K562 (cell line): ENCODE results near the gene PNPLA1. TPM values are rescaled to one million over a fixed set of nuclear protein-coding genes. Genes with fewer than 3 reads are reported as not detected.

Experiments used
- ARID2 ChIP-seq: fragments of 450-650 bp; IDR thresholded peaks from 2 replicates; pipeline ENCODE4 v1.6.1; 2017; ENCODE audit warnings: antibody characterized with exemption, mild to moderate bottlenecking
- CTCF ChIP-seq, 3 experiments: IDR thresholded peaks in 2 of 3; conservative IDR thresholded peaks in 1 of 3; 2 replicates each; pipeline ENCODE4 v1.5.1; 2011 to 2012; ENCODE audit warnings: low read length in 3 of 3, mild to moderate bottlenecking in 3 of 3, control low read depth in 2 of 3, improper control_type of control experiment in 1 of 3, inconsistent platforms in 1 of 3, low read depth in 1 of 3, mixed read lengths in 1 of 3, moderate library complexity in 1 of 3; ENCODE audit not compliant: insufficient read depth in 2 of 3
- DPF2 ChIP-seq: fragments of 450-650 bp; IDR thresholded peaks from 2 replicates; pipeline ENCODE4 v1.6.1; 2016
- MTA3 ChIP-seq: fragments of 450-650 bp; formaldehyde crosslinking; IDR thresholded peaks from 2 replicates; pipeline ENCODE4 v1.6.1; 2017; ENCODE audit warnings: mild to moderate bottlenecking, borderline replicate concordance
- NR2C2 ChIP-seq, 2 experiments: fragments of 200-800 bp in 1 of 2; sonication (Bioruptor generic) in 1 of 2; sonication (generic) in 1 of 2; formaldehyde crosslinking in 1 of 2; IDR thresholded peaks; 2 replicates each; pipeline versions ENCODE4 v1.6.1 to v1.8.0; 2016 to 2022; ENCODE audit warnings: mild to moderate bottlenecking in 1 of 2, missing compliant biosample characterization in 1 of 2, missing genetic modification characterization in 1 of 2, missing genetic modification reagents in 1 of 2
- RBFOX2 ChIP-seq: fragments of 200-400 bp; formaldehyde crosslinking; IDR thresholded peaks from 2 replicates; pipeline ENCODE4 v1.6.1; 2017; ENCODE audit warnings: low read depth, mild to moderate bottlenecking, low read length, moderate library complexity
- SMARCE1 ChIP-seq: fragments of 450-650 bp; IDR thresholded peaks from 2 replicates; pipeline ENCODE4 v1.7.1; 2016; ENCODE audit warnings: mild to moderate bottlenecking
- SUPT5H ChIP-seq: fragments of 450-650 bp; IDR thresholded peaks from 2 replicates; pipeline ENCODE4 v1.6.1; 2016
- TBP ChIP-seq: optimal IDR thresholded peaks from 2 replicates; pipeline ENCODE3; 2011; ENCODE audit warnings: low read depth, low read length, improper control_type of control experiment
- TEAD2 ChIP-seq: fragments of 450-650 bp; IDR thresholded peaks from 2 replicates; pipeline ENCODE4 v1.6.1; 2016; ENCODE audit warnings: missing genetic modification characterization, control low read depth, missing compliant biosample characterization
- TFAP4 ChIP-seq: sonication (generic); formaldehyde crosslinking; IDR thresholded peaks from 2 replicates; pipeline ENCODE4 v1.8.0; 2022; ENCODE audit warnings: missing genetic modification reagents, mild to moderate bottlenecking, moderate library complexity, borderline replicate concordance
- ZNF175 ChIP-seq: fragments of 200-800 bp; sonication (Bioruptor generic); IDR thresholded peaks from 2 replicates; pipeline ENCODE4 v1.6.1; 2016; ENCODE audit warnings: low read depth, mild to moderate bottlenecking, missing genetic modification characterization, missing compliant biosample characterization
- ZNF445 ChIP-seq: fragments of 250-450 bp; sonication (Bioruptor Pico); IDR thresholded peaks from 2 replicates; pipeline ENCODE4 v1.4.0; 2020; ENCODE audit warnings: low read depth, mild to moderate bottlenecking, moderate library complexity
- polyA plus RNA-seq, 8 experiments: library from polyadenylated mRNA; depleted of rRNA in 4 of 8; stranded (reverse) in 5 of 8; unstranded in 3 of 8; fragments of >200 nt; fragmentation: Nextera tagmentation in 2 of 8; fragmentation: Illumina TruSeq in 1 of 8; extraction: Ambion mirVana in 2 of 8; extraction: Trizol in 1 of 8; gene quantifications; 2 replicates each; pipeline versions ENCODE4 v1.2.1 to v1.2.3, GENCODE V29; 2011 to 2014; ENCODE audit warnings: inconsistent platforms in 1 of 8, missing spikeins in 1 of 8
- total RNA-seq, 7 experiments: library from RNA; depleted of rRNA in 6 of 7; stranded (reverse); fragments of >200 nt in 6 of 7; fragmentation: Illumina TruSeq in 2 of 7; extraction: Trizol in 2 of 7; gene quantifications; 2 replicates each; pipeline versions ENCODE4 v1.2.1 to v1.2.3, GENCODE V29; 2011 to 2021; ENCODE audit warnings: low replicate concordance in 1 of 7
- TF ChIP-seq, protein P1 (sequence below): fragments of 450-650 bp; IDR thresholded peaks from 2 replicates; pipeline ENCODE4 v1.6.1; 2014; ENCODE audit warnings: low read depth, mild to moderate bottlenecking, moderate library complexity, borderline replicate concordance
- TF ChIP-seq, protein P2 (sequence below), 2 experiments: fragments of 250-450 bp in 1 of 2; fragments of 450-650 bp in 1 of 2; sonication (Bioruptor Pico) in 1 of 2; IDR thresholded peaks; 2 replicates each; pipeline versions ENCODE4 v1.6.1 to v1.8.0; 2016 to 2021; ENCODE audit warnings: mild to moderate bottlenecking in 2 of 2, moderate library complexity in 2 of 2, missing compliant biosample characterization in 1 of 2, missing genetic modification characterization in 1 of 2
- TF ChIP-seq, protein P3 (sequence below): fragments of 450-650 bp; IDR thresholded peaks from 2 replicates; pipeline ENCODE4 v1.6.1; 2017; ENCODE audit warnings: antibody characterized with exemption

Gene PNPLA1
- total and polyA plus RNA-seq, 9 of the 15 experiments (the other 6 are each of a cell fraction or from before 2014, with no cell fraction given), result 0.04 to 0.27 (median 0.13) TPM; not detected in 2

GRCh38 chr6:36340618-36341454, 71.0 kb downstream of the PNPLA1 start (continued):
- peak; percentile 96 to 99 (median 97) for TF ChIP-seq CTCF (IDR thresholded peaks at IDR 0.05 in 2 of 3, conservative IDR thresholded peaks at IDR 0.05 in 1 of 3; ENCODE audit: insufficient read depth in 2 of 3, low read depth in 1 of 3, low read length in 3 of 3)
- 0 out of 2 replicates have a peak, but pooled peaks have one; percentile 19 for TF ChIP-seq RBFOX2
- 0 out of 2 replicates have a peak, but pooled peaks have one; percentile 15 for TF ChIP-seq DPF2
- TF ChIP-seq TEAD2, result 0 out of 2 replicates have a peak, but pooled peaks have one; percentile 45
- TF ChIP-seq ZNF175 (CRISPR knock-in tag), result peak; percentile 80
- TF ChIP-seq, protein P1, sequence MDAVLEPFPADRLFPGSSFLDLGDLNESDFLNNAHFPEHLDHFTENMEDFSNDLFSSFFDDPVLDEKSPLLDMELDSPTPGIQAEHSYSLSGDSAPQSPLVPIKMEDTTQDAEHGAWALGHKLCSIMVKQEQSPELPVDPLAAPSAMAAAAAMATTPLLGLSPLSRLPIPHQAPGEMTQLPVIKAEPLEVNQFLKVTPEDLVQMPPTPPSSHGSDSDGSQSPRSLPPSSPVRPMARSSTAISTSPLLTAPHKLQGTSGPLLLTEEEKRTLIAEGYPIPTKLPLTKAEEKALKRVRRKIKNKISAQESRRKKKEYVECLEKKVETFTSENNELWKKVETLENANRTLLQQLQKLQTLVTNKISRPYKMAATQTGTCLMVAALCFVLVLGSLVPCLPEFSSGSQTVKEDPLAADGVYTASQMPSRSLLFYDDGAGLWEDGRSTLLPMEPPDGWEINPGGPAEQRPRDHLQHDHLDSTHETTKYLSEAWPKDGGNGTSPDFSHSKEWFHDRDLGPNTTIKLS, result peak; percentile 29; the same call in 1 of the 2 replicates
- no peak for TF ChIP-seq SUPT5H
- TF ChIP-seq SMARCE1, result peak; percentile 42; the same call in 1 of the 2 replicates
- TF ChIP-seq NR2C2 (CRISPR knock-in tag; IDR thresholded peaks at IDR 0.05), result no peak
- TF ChIP-seq NR2C2 (tag; IDR thresholded peaks at IDR 0.05), result peak; percentile 64
- TF ChIP-seq, protein P2, sequence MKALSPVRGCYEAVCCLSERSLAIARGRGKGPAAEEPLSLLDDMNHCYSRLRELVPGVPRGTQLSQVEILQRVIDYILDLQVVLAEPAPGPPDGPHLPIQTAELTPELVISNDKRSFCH (CRISPR knock-in tag; IDR thresholded peaks at IDR 0.05), result no peak
- TF ChIP-seq, protein P2 (tag; IDR thresholded peaks at IDR 0.05), result peak; percentile 80
- TF ChIP-seq MTA3, result peak; percentile 78; the same call in 1 of the 2 replicates
- peak; percentile 48; the same call in 1 of the 2 replicates for TF ChIP-seq ARID2
- TF ChIP-seq TFAP4 (CRISPR knock-in tag), result peak; percentile 59; the same call in 1 of the 2 replicates
- TF ChIP-seq ZNF445 (CRISPR knock-in tag), result no peak
- TF ChIP-seq, protein P3, sequence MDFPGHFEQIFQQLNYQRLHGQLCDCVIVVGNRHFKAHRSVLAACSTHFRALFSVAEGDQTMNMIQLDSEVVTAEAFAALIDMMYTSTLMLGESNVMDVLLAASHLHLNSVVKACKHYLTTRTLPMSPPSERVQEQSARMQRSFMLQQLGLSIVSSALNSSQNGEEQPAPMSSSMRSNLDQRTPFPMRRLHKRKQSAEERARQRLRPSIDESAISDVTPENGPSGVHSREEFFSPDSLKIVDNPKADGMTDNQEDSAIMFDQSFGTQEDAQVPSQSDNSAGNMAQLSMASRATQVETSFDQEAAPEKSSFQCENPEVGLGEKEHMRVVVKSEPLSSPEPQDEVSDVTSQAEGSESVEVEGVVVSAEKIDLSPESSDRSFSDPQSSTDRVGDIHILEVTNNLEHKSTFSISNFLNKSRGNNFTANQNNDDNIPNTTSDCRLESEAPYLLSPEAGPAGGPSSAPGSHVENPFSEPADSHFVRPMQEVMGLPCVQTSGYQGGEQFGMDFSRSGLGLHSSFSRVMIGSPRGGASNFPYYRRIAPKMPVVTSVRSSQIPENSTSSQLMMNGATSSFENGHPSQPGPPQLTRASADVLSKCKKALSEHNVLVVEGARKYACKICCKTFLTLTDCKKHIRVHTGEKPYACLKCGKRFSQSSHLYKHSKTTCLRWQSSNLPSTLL, result no peak
- TF ChIP-seq TBP, result peak; percentile 42
